Smooth muscle cell (in vitro differentiated cells): Measurements from ENCODE around the gene GFRA1. TPM values are rescaled to one million over a fixed set of nuclear protein-coding genes. Genes with fewer than 3 reads are reported as not detected.

Source experiments
- DNase-seq: peaks from one replicate; lab custom pipeline; 2025; ENCODE audit not compliant: unreplicated experiment; lab: John Stamatoyannopoulos, UW
- H2AFZ ChIP-seq: fragments of 200-600 bp; sonication (generic); 2 replicates; pipeline ENCODE4 v1.6.0; 2016; ENCODE audit warnings: antibody characterized with exemption, low read depth, mild to moderate bottlenecking
- H3F3A ChIP-seq: fragments of 200-600 bp; sonication (generic); 2 replicates; pipeline ENCODE4 v1.6.0; 2017; ENCODE audit warnings: antibody characterized with exemption, low read depth
- H3K27ac ChIP-seq: fragments of 200-600 bp; sonication (generic); 2 replicates; pipeline ENCODE4 v1.5.1; 2016; ENCODE audit warnings: low read depth, mild to moderate bottlenecking
- H3K27me3 ChIP-seq: fragments of 200-600 bp; sonication (generic); 2 replicates; pipeline ENCODE4 v1.6.1; 2016; ENCODE audit warnings: low read depth, mild to moderate bottlenecking
- H3K36me3 ChIP-seq: fragments of 200-600 bp; sonication (generic); 2 replicates; pipeline ENCODE4 v1.5.1; 2016; ENCODE audit warnings: low read depth
- H3K4me1 ChIP-seq: fragments of 200-600 bp; sonication (generic); 2 replicates; pipeline ENCODE4 v1.5.1; 2016; ENCODE audit warnings: low read depth
- H3K4me2 ChIP-seq: fragments of 200-600 bp; sonication (generic); 2 replicates; pipeline ENCODE4 v1.6.0; 2016; ENCODE audit warnings: mild to moderate bottlenecking
- H3K4me3 ChIP-seq: fragments of 200-600 bp; sonication (generic); 2 replicates; pipeline ENCODE4 v1.5.1; 2016; ENCODE audit warnings: mild to moderate bottlenecking
- H3K79me2 ChIP-seq: fragments of 200-600 bp; sonication (generic); 2 replicates; pipeline ENCODE4 v1.6.0; 2016; ENCODE audit warnings: low read depth, mild to moderate bottlenecking
- H3K9ac ChIP-seq: fragments of 200-600 bp; sonication (generic); 2 replicates; pipeline ENCODE4 v1.6.0; 2016; ENCODE audit warnings: low read depth
- H3K9me3 ChIP-seq: fragments of 200-600 bp; sonication (generic); replicated peaks from 2 replicates; pipeline ENCODE4 v1.5.1; 2016; ENCODE audit warnings: low read depth
- H4K20me1 ChIP-seq: fragments of 200-600 bp; sonication (generic); 2 replicates; pipeline ENCODE4 v1.6.0; 2016; ENCODE audit warnings: low read depth
- WGBS: methylation state at CpG from one replicate; pipeline ENCODE4 v1.1.7; 2016; ENCODE audit warnings: low lambda C conversion rate; 5-methylcytosine and 5-hydroxymethylcytosine counted together
- polyA plus RNA-seq: library from polyadenylated mRNA; unstranded; fragments of >200 nt; fragmentation: Nextera tagmentation; extraction: Ambion mirVana; gene quantifications from 2 replicates; pipeline ENCODE4 v1.2.1, GENCODE V29; 2016
- total RNA-seq: library from RNA; depleted of rRNA; stranded (reverse); fragments of >200 nt; gene quantifications from 2 replicates; pipeline ENCODE4 v1.2.3, GENCODE V29; 2014
- TF ChIP-seq, protein P1 (sequence below): fragments of 200-600 bp; sonication (generic); IDR thresholded peaks from 2 replicates; pipeline ENCODE4 v1.5.1; 2017; ENCODE audit warnings: borderline replicate concordance, mild to moderate bottlenecking, antibody characterized with exemption; ENCODE audit not compliant: insufficient read depth, poor library complexity, severe bottlenecking

GFRA1 gene, protein sequence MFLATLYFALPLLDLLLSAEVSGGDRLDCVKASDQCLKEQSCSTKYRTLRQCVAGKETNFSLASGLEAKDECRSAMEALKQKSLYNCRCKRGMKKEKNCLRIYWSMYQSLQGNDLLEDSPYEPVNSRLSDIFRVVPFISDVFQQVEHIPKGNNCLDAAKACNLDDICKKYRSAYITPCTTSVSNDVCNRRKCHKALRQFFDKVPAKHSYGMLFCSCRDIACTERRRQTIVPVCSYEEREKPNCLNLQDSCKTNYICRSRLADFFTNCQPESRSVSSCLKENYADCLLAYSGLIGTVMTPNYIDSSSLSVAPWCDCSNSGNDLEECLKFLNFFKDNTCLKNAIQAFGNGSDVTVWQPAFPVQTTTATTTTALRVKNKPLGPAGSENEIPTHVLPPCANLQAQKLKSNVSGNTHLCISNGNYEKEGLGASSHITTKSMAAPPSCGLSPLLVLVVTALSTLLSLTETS
- 1.9 and 3.1 TPM in 2 replicates for total RNA-seq
- 1.2 and 1.3 TPM in 2 replicates for polyA plus RNA-seq

DNA sequence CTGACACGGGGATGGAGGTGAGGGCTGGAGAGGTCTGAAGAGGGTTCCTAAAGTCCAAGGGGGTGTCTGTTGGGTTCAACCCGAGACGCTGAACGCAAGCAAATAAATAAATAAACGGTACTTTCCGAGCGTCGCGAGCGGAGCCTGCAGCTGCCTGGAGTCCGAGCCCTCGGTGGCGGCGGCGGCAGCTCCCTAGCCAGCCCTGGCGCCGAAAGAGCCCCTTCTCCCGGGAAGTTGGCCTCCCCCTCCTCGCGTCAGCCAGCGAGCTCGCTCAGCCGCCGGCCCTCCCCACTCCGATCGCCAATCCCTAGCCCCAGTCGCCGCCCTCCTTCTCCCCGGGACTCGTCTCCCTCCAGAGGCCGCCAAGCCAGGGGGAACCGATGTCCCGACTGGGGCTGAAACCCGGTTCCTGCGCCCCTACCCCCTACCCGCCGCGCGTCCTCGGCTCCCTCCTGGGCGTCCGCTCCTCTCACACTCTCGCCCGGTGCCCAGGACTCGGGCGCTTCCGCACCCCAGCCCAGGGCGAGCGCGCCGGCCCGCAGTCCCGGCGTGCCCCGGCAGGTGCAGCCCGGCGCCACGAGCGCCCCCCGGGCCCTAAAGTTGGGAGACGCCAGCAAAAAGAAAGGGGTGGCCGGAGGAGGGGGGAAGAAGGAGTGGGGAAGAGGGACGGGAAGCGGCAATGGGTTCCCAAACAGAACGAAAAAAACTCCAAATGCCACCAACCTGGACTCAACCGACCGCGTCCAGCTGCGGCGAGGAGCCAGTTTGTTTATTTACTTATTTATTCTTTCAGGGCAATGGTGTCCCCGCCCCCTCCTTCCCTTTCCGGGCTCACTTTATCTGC, at the start of gene GFRA1:
GFRA1 (minus strand) TSS at position 767 of the 844 bp plus-strand sequence. CDS start 1,177 bp downstream, outside the sequence.
- Histone ChIP-seq H2AFZ (peak within 1 kb of the TSS; percentile 86), H3K9me3 (no peaks in the 10 kb centered on the region), H3K36me3 (no peaks in the 10 kb centered on the region), H3K27ac (no peak within 1 kb of the TSS), H3F3A (no peaks in the 10 kb centered on the region), H3K9ac (peak within 1 kb of the TSS; percentile 17), H3K4me2 (peak within 1 kb of the TSS; percentile 99), H3K4me1 (peaks cover 19% of the 10 kb centered on the region), H4K20me1 (no peaks in the 10 kb centered on the region), H3K79me2 (no peaks in the 10 kb centered on the region), H3K27me3 (peaks cover 80% of the 10 kb centered on the region), H3K4me3 (peak within 1 kb of the TSS; percentile 63)
- DNase-seq, result peak; percentile 44
- TF ChIP-seq, protein P1, sequence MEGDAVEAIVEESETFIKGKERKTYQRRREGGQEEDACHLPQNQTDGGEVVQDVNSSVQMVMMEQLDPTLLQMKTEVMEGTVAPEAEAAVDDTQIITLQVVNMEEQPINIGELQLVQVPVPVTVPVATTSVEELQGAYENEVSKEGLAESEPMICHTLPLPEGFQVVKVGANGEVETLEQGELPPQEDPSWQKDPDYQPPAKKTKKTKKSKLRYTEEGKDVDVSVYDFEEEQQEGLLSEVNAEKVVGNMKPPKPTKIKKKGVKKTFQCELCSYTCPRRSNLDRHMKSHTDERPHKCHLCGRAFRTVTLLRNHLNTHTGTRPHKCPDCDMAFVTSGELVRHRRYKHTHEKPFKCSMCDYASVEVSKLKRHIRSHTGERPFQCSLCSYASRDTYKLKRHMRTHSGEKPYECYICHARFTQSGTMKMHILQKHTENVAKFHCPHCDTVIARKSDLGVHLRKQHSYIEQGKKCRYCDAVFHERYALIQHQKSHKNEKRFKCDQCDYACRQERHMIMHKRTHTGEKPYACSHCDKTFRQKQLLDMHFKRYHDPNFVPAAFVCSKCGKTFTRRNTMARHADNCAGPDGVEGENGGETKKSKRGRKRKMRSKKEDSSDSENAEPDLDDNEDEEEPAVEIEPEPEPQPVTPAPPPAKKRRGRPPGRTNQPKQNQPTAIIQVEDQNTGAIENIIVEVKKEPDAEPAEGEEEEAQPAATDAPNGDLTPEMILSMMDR, result no peak
- under 1% methylated on average over 63 of the region's 72 CpGs for WGBS

DNA sequence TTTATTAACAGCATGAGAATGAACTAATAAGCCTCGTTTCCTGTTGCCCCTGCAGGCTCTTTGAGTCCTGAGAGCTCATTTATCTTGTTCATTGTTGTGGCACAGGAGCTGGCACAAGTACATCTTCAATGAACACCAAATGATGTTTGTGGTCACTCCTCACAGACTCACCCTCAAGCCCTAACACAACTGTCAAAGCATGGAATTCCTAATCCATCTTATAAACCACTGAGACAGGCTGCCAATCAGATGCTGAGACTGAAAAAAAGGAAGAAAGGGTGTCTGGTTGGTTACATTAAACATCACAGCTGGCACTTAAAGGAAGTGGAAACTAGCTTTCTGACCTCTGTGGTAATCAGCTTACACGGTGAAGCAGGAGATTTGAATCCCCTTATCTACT, 43.5 kb upstream of the GFRA1 start:
- Histone ChIP-seq H3K4me3 (no peak overlapping the region), H3K4me1 (no peaks in the 10 kb centered on the region), H3F3A (no peaks in the 10 kb centered on the region), H3K79me2 (no peaks in the 10 kb centered on the region), H3K27me3 (no peaks in the 10 kb centered on the region), H3K27ac (no peak overlapping the region), H3K4me2 (no peak overlapping the region), H3K36me3 (no peaks in the 10 kb centered on the region), H3K9me3 (no peaks in the 10 kb centered on the region), H2AFZ (no peak overlapping the region), H4K20me1 (no peaks in the 10 kb centered on the region), H3K9ac (no peak overlapping the region)
- WGBS, result 35% methylated on average over 2 of the region's 2 CpGs
- TF ChIP-seq, protein P1, result no peak
- DNase-seq, result no peak

DNA sequence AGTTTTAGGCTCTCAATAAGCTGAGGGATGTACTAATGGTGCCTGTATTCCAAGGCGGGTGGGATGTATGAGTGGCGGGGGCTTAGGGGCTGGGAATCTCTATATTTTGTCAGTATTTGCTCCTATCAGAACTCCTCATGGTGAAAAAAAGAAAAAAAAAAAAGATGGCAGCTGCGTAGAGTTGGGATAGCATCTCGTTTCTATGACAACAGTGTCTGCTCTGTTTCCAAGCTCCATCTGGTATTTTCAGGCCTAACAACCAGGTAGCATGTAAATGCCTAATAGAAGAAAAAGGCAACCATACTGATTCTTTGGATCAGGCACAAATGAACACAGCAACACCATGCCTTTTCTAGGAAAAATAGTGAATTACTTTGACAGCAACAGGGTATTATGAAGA, 39.5 kb upstream of the GFRA1 start:
- Histone ChIP-seq H3K4me3 (no peak overlapping the region), H3K9ac (no peak overlapping the region), H2AFZ (no peak overlapping the region), H3K4me1 (no peaks in the 10 kb centered on the region), H3K27me3 (no peaks in the 10 kb centered on the region), H4K20me1 (no peaks in the 10 kb centered on the region), H3K4me2 (no peak overlapping the region), H3K9me3 (no peaks in the 10 kb centered on the region), H3K36me3 (no peaks in the 10 kb centered on the region), H3F3A (no peaks in the 10 kb centered on the region), H3K79me2 (no peaks in the 10 kb centered on the region), H3K27ac (no peak overlapping the region)
- no peak for DNase-seq
- 83% methylated on average over 4 of the region's 4 CpGs for WGBS
- TF ChIP-seq, protein P1, result no peak
